VCaP (cell line): ENCODE results near the gene SNRPB.

Source experiments
- H3K27ac ChIP-seq: fragments of 450-650 bp; 2 replicates; pipeline ENCODE4 v1.5.1; 2017
- CTCF ChIP-seq: fragments of 450-650 bp; conservative IDR thresholded peaks from 2 replicates; pipeline ENCODE4 v1.5.1; 2017; ENCODE audit warnings: mild to moderate bottlenecking, moderate library complexity

SNRPB gene

DNA sequence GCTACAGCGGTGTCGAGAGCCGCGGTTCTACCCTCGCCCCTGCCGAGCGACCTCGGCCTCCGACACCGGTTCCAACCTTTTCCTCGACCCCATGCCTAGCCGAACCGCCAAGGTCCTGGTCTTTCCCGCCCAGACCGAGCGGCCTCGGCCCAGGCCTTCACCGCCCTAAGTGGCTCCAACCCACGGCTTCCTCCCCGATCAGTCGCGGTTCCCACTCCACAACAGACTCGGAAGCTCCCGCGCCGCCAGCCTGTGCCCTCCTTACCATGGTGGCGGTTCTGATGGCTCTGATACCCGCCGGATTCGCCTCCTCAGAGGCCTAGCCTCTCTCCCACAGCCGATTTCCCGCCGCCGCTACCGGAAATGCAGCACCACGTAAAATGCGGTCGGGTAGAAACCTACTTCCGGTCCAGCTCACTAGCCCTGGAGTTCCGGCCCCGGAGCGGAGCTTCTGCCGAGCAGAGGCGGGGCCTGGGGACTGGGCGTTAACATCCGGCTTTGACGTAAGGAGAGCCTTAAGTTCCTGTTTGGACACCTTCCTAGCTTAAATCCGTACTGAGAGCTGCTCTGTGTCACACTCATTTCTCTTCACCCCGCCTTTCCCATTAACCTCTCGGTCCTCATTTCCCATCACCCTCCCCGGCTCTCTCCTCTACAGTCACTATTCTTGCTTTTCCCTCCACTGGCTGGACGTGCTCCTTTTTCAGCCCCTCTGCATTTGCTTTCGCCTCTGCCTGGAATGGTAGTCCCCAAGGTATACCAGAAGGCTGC lies at the start of gene SNRPB:
SNRPB (minus strand) TSS at position 367 of the 771 bp plus-strand sequence; CDS start at position 268, 99 bp downstream.
- no peak for TF ChIP-seq CTCF
- H3K27ac ChIP-seq = peak within 1 kb of the TSS; percentile 94

GRCh38 chr20:2519115-2519809 lies 48.7 kb upstream of the SNRPB start:
- H3K27ac ChIP-seq = no peak overlapping the region

GRCh38 chr20:2518558-2518957 lies 48.0 kb upstream of the SNRPB start:
- no peak for TF ChIP-seq CTCF
- no peak overlapping the region for H3K27ac ChIP-seq

More at GRCh38 chr20:2519115-2519809, 48.7 kb upstream of the SNRPB start:
- no peak for TF ChIP-seq CTCF

- no peak overlapping the region for H3K27ac ChIP-seq
- TF ChIP-seq CTCF = no peak
Measured at GRCh38 chr20:2518096-2518495, 47.5 kb upstream of the SNRPB start.

- H3K27ac ChIP-seq = no peak overlapping the region
- no peak for TF ChIP-seq CTCF
Measured at GRCh38 chr20:2516399-2516798, 45.8 kb upstream of the SNRPB start.

DNA sequence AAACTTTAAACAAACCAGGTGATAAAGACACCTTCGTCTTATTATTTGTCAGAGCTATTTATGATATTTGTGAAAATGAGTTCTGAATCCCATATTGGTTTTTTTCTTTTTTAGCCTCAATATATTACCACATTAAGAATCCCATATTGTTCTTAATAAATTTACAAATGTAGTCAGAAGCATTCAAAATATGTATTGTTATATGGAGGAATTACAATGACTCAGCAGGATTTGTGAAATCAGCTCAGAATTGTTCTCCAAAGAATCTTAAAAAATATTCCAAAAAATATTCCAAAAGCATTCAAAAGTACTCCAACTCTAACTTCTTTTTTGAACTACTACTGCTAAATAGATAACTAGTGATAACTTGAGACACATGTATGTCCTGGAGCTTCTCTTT lies 44.6 kb upstream of the SNRPB start:
- no peak for TF ChIP-seq CTCF
- no peak overlapping the region for H3K27ac ChIP-seq

DNA sequence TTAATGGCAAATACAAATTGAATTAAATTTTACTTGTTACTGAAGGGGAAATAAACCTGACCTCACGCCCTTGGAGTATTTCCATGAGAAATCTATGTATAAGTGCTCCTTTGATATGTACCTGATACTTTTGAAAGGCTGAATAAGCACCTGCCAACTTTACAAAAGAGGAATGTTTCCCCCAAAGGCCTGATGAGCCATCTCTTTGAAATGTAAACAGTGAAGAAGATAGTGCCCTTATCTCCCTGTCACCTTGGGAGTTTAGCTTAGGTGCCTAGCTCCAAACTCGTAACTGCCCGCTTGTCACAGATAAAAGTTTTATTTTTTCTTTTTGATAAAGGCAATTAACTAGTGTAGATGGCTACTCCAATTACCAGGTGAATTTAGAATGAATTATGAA lies 39.2 kb upstream of the SNRPB start:
- TF ChIP-seq CTCF = no peak
- H3K27ac ChIP-seq = no peak overlapping the region
